Stomach smooth muscle (tissue), 2 donors: ENCODE measurements around the gene FAM20B.

Experiments
- H3K27ac ChIP-seq: one replicate; pipeline ENCODE4 v1.7.0; 2013; ENCODE audit warnings: mild to moderate bottlenecking, low read length, inconsistent platforms
- H3K27me3 ChIP-seq, 2 donors: one replicate each; pipeline ENCODE4 v1.7.0; 2013; ENCODE audit warnings: low read length in 2 of 2; ENCODE audit not compliant: insufficient read depth in 2 of 2, control insufficient read depth in 1 of 2
- H3K36me3 ChIP-seq, 2 donors: one replicate each; pipeline ENCODE4 v1.7.0; 2013; ENCODE audit warnings: low read length in 2 of 2; ENCODE audit not compliant: control insufficient read depth in 2 of 2, insufficient read depth in 2 of 2
- H3K4me1 ChIP-seq: one replicate; pipeline ENCODE4 v1.7.0; 2013; ENCODE audit warnings: low read length; ENCODE audit not compliant: control insufficient read depth, insufficient read depth
- H3K4me3 ChIP-seq, 2 donors: one replicate each; pipeline ENCODE4 v1.7.0; 2013; ENCODE audit warnings: low read length in 2 of 2
- H3K9ac ChIP-seq, 2 donors: one replicate each; pipeline ENCODE4 v1.7.0; 2013; ENCODE audit warnings: low read length in 2 of 2, mild to moderate bottlenecking in 1 of 2
- H3K9me3 ChIP-seq, 2 donors: one replicate each; pipeline ENCODE4 v1.7.0; 2013; ENCODE audit warnings: low read length in 2 of 2; ENCODE audit not compliant: control insufficient read depth in 2 of 2
- donor health status: healthy.
- donor health status: Pancreatic carcinoma.

The FAM20B gene

GRCh38 chr1:179002552-179003345 is 22.9 kb upstream of the FAM20B start:
- H3K9ac ChIP-seq: peak overlapping the region; percentile 36 to 71
- peaks cover 23% of the 10 kb centered on the region for H3K4me1 ChIP-seq
- no peaks in the 10 kb centered on the region for H3K9me3 ChIP-seq
- peak overlapping the region in 1 of 2 donors; percentile 62 for H3K4me3 ChIP-seq
- H3K36me3 ChIP-seq: no peaks in the 10 kb centered on the region
- H3K27me3 ChIP-seq: no peaks in the 10 kb centered on the region
- H3K27ac ChIP-seq: no peak overlapping the region

DNA sequence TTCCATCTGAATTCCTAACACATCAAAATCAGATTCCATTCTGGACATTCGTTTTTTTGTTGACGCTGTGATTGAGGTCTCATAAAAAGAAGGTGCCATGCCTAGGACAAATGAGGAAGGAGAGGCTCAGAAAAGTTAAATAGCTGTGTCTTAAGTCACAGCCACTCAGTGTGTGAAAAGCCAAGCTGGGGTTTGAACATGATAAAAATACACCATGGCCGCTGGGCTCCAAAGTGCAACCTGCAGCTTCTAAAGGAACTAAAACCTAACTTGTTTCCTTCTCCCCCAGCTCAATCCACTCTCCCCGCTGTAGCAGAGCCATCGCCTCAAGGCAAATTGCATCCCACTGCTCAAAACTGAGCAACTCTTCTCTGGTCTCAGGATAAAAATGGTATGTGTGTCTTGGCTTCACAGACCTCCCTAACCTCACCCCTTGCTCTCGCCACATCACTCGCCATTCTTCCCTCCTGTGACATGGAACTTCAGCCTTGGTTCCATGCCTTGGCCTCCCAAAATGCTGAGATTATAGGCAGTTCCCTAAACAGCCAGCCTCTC is 22.1 kb upstream of the FAM20B start:
- Histone ChIP-seq H3K27me3 (no peaks in the 10 kb centered on the region), H3K36me3 (no peaks in the 10 kb centered on the region), H3K27ac (no peak overlapping the region), H3K9me3 (no peaks in the 10 kb centered on the region), H3K9ac (no peak overlapping the region), H3K4me1 (peaks cover 24% of the 10 kb centered on the region), H3K4me3 (no peak overlapping the region)

- H3K9me3 ChIP-seq: no peaks in the 10 kb centered on the region
- H3K4me3 ChIP-seq: no peak overlapping the region
- no peaks in the 10 kb centered on the region for H3K27me3 ChIP-seq
- H3K27ac ChIP-seq: no peak overlapping the region
- H3K4me1 ChIP-seq: peaks cover 24% of the 10 kb centered on the region
- H3K9ac ChIP-seq: no peak overlapping the region
- H3K36me3 ChIP-seq: no peaks in the 10 kb centered on the region
Measured at GRCh38 chr1:179007233-179007632, 18.5 kb upstream of the FAM20B start.

- Histone ChIP-seq H3K4me1 (peaks cover 14% of the 10 kb centered on the region), H3K9ac (no peak overlapping the region), H3K27me3 (no peaks in the 10 kb centered on the region), H3K9me3 (no peaks in the 10 kb centered on the region), H3K36me3 (no peaks in the 10 kb centered on the region), H3K4me3 (no peak overlapping the region), H3K27ac (no peak overlapping the region)
Measured at GRCh38 chr1:179010671-179011070, 15.0 kb upstream of the FAM20B start.

DNA sequence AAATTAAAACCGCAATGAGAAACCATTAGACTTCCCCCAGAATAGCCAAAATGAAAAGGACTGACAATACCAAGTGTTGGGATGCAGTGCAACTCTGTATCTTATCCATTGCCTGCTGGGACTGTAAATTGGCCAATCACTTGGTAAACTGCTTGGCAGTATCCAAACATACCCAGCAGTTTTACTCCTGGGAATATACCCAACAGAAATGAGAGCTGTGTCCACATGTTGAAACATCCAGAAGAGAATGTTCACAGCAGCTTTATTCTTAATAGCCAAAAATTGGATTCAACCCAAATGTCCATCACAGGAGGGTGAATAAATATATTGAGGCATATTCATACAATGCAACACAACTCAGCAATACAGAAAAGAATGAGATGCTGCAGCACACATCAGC is 13.7 kb upstream of the FAM20B start:
- Histone ChIP-seq H3K36me3 (no peaks in the 10 kb centered on the region), H3K4me1 (peaks cover 18% of the 10 kb centered on the region), H3K9me3 (no peaks in the 10 kb centered on the region), H3K4me3 (no peak overlapping the region), H3K9ac (no peak overlapping the region), H3K27me3 (no peaks in the 10 kb centered on the region), H3K27ac (no peak overlapping the region)

DNA sequence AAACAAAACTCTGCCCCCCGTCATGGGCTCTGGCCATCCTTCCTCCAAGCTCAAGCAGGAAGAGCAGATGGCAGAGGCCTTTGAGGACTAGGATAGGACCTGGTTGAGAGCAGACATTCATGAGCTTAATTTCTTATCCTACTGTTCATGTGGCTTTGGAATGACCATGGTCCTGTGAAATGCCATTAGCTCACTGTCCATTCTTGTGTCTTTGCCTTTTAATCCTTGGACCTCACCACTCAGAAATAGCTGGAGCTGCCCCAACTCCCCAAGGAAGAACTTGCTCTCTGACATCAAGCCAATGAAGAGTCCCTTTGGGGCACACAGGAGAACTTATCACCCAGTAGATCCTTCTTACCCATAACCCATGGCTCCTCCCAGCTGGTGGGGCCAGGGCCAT is 11.6 kb upstream of the FAM20B start:
- no peak overlapping the region for H3K9ac ChIP-seq
- peaks cover 19% of the 10 kb centered on the region for H3K4me1 ChIP-seq
- H3K9me3 ChIP-seq: no peaks in the 10 kb centered on the region
- no peak overlapping the region for H3K4me3 ChIP-seq
- no peaks in the 10 kb centered on the region for H3K27me3 ChIP-seq
- H3K36me3 ChIP-seq: no peaks in the 10 kb centered on the region
- no peak overlapping the region for H3K27ac ChIP-seq

- Histone ChIP-seq H3K36me3 (no peaks in the 10 kb centered on the region), H3K27me3 (no peaks in the 10 kb centered on the region), H3K4me3 (no peak overlapping the region), H3K27ac (no peak overlapping the region), H3K9ac (no peak overlapping the region), H3K9me3 (no peaks in the 10 kb centered on the region), H3K4me1 (peaks cover 13% of the 10 kb centered on the region)
Measured at GRCh38 chr1:179015396-179015795, 10.3 kb upstream of the FAM20B start.

DNA sequence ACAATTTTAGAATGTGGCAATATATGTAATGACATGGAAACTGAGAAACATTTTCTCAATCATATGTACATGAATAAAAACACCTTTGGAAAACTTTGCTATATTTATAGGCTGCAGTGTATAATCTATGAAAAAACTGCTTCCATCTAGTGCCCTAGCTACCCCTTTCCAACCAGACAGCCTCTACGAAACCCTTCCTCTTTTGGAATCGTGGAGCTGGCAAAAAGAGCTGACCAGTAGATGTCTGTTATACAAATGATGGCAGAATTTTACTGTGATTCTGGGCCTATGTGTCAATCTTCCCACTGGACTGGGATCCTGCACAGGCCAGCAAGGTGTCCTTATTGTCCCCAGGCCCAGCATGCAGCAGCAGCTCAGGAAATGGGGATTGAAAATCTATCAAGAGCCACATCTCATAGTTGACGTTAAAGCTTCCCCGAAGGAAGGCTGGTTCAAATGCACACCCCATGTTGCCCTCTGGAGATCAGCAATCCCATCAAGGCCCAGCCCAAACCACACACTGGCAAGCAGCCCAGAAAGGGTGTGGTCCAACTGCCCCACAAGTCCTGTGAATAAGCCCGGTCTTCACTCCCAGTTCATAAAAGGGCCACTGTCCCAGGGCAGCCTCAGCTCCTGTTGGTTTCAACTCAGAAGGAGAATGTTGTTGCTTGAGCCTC is 8.8 kb upstream of the FAM20B start:
- Histone ChIP-seq H3K9ac (peak overlapping the region; percentile 16 to 47), H3K27me3 (no peaks in the 10 kb centered on the region), H3K4me3 (peak overlapping the region in 1 of 2 donors; percentile 47), H3K27ac (peak overlapping the region; percentile 25), H3K4me1 (peaks cover 13% of the 10 kb centered on the region), H3K9me3 (no peaks in the 10 kb centered on the region), H3K36me3 (no peaks in the 10 kb centered on the region)

DNA sequence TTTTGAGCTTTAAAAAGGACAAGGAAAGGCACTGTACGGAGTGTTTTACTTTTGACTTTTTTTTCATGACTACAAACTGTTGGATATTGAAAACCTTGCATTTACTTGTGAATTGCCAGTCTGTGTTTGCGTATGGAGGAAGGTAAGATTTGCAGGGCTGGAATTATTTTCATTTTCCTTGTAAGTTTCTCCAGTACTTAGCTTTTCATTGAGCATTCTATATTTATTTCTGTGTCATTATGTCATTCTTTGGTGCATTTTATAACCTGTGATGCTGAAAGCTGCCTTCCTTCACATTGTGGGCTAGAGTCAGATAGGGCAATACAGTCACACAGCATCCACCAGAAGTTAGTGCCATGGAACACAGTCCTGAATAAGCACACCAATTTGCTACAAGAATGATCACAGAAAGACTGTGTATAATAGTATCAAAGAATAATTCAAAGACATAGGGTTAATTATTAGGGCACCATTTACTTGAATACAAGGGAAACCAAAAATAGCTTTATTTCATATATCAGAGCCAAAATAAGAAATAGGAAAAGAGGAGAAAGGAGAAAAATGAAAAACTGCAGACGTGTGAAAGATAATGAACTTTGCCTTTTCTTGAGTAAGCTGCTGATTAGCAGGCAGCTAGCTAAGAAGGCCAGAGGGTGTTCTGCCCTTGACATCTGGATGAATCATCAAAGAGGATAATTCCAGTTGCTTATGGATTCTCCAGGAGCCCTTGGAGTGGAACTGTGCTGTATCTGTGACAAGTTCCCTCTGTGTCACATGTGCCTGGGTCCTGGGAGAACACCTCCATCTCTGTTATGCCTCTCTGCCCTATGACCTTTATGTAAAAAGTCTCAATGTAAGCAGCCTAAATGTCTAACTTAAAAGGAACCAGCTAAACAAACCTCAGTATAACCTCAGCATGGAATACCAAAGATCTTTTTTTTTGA is 8.0 kb upstream of the FAM20B start:
- Histone ChIP-seq H3K27ac (peak overlapping the region; percentile 25), H3K4me1 (peaks cover 17% of the 10 kb centered on the region), H3K9ac (peak overlapping the region; percentile 6 to 16), H3K36me3 (no peaks in the 10 kb centered on the region), H3K9me3 (no peaks in the 10 kb centered on the region), H3K4me3 (peak overlapping the region in 1 of 2 donors; percentile 47), H3K27me3 (no peaks in the 10 kb centered on the region)

DNA sequence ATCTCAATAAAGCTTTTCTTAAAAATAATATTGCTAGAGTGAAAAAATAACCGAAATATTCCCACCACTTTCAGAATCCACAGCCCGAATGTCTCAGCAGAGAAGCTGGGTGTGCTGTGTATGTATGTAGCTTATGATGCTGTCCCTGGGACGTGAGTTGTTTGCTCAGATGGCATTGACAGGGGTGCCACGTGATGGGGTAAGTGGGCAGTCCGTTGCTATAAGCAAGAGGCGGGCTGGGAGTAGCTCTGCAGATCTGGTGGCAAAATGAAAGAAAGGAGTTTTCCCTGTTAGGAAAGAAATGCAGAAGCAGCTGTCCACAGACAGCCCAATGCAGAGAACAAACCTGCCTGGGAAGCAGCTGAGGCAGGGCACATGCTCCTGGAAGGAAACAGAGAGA is 3.8 kb upstream of the FAM20B start:
- Histone ChIP-seq H3K4me1 (peaks cover 21% of the 10 kb centered on the region), H3K36me3 (no peaks in the 10 kb centered on the region), H3K9ac (peak overlapping the region; percentile 41 to 58), H3K9me3 (no peaks in the 10 kb centered on the region), H3K27ac (peak overlapping the region; percentile 58), H3K27me3 (no peaks in the 10 kb centered on the region), H3K4me3 (peak overlapping the region; percentile 61 to 72)
